Ramos (cell line): ENCODE measurements around the gene NSD1.
"Not testable (repeated sequence)": the region's sequence is repeated elsewhere in the genome, so short reads cannot be mapped to it uniquely, and the experiment has no call there.

Experiments
- in situ Hi-C: fragments of 300-500 bp; cut with MboI; formaldehyde crosslinking; loops from one replicate; pipeline ENCODE4 v1.14.3; 2022; ENCODE audit warnings: low sequenced_read_pairs; ENCODE audit not compliant: unreplicated experiment

Gene NSD1

GRCh38 chr5:177123789-177124485 is 9.6 kb upstream of the NSD1 start:
- in situ Hi-C loops: loop anchor here (25.0 kb wide), 1 partner anchor 1387 kb away; no protein-coding TSS in a partner anchor

- in situ Hi-C loops: loop anchor here (25.0 kb wide), 1 partner anchor 1387 kb away; no protein-coding TSS in a partner anchor
Measured at GRCh38 chr5:177124486-177124991, 9.0 kb upstream of the NSD1 start.

- in situ Hi-C loops: no loop called here
Measured at GRCh38 chr5:177126771-177127170, 6.8 kb upstream of the NSD1 start.

- in situ Hi-C loops: no loop called here
Measured at GRCh38 chr5:177128551-177128981, 5.0 kb upstream of the NSD1 start.

- in situ Hi-C loops: no loop called here
Measured at GRCh38 chr5:177130211-177131018, 3.2 kb upstream of the NSD1 start.

- in situ Hi-C loops: no loop called here
Measured at GRCh38 chr5:177131019-177131320, 2.6 kb upstream of the NSD1 start.

DNA sequence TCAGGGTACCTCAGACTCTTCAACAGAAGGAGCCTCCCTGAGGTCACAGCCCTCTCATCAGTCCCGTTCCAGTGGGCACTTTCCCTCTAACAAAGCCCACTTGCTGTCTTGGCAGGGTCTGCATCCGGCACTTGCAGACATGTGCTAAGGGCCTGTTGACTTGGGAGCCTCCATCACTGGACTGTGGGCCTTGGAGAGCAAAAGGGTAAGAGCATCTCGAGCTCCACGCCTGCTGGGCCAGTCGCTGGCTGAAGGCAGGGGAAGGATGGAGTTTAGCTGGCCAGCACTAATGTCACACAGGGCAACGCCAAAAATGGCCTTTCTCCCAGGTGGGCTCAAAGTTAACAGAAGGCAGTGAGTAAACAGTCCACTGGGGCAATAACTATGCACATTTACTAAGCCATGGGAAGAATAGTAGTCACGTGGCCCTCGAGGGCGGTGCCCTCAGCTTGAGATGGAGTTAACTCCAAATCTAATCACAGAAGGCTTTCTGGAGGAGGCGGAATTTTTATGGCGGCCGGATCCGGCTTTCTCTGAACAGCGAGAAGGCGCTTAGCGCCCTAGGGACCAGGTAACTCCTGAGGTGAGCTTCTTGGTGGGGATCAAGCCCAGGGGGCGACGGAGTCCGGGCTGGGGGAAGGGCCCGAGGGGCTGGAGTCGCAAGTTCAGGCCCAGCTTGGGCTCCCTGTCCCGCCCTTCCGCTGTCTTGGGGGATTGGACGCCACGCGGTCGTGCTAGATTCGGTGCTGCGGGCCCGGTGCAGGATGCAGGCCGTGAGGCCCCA is 2.0 kb upstream of the NSD1 start:
- in situ Hi-C loops: no loop called here

DNA sequence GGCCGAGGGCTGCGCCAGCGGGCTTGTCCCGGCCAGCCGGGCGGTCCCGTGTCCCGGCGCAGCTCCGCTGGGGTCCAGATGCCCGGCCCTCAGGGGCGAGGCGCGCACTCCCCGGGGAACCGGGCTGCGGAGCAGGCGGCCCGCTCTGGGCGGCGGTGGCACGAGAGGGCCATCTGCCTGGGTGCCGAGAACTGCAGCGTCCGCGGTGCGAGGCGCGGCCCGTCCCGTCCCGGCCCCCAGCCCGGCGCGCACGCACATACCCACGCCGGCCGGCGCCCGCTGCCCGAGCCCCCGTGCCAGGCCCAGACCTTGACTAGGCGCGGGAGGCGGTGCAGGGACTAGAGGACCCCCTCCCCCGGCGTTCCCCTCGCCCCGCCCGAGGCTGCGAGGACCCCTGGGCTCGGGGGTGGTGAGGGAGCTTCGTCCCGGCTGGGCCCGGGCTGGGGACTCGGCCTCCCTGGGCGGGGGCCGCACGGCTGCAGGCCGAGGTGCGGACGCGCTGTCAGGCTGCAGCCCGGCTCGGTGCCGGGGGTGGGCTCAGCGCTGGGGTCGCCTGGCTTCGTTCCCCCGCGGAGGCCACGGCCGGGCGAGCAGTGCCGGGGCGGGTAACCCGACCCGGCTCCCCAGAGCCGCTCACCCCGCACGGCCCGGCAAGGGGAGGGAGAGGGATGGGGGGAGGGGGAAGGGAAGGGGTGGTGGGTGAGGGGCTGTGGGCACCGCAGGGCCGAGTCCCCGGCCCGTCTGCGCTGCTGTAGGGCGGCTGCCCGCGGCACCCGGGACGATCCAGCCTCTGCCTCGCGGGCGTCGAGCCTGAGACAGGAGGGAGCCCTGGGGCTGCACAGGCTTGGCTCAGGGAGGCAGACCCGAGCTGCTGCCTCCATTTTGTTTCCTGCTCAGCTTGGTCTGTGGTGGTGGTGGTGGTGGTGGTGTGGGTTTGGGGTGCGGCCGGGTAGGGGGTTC is 1.2 kb upstream of the NSD1 start:
- in situ Hi-C loops: no loop called here

- in situ Hi-C loops: no loop called here
Measured at GRCh38 chr5:177133853-177134696, 502 bp downstream of the NSD1 start.

- in situ Hi-C loops: no loop called here
Measured at GRCh38 chr5:177134697-177135225, 1.2 kb downstream of the NSD1 start.

DNA sequence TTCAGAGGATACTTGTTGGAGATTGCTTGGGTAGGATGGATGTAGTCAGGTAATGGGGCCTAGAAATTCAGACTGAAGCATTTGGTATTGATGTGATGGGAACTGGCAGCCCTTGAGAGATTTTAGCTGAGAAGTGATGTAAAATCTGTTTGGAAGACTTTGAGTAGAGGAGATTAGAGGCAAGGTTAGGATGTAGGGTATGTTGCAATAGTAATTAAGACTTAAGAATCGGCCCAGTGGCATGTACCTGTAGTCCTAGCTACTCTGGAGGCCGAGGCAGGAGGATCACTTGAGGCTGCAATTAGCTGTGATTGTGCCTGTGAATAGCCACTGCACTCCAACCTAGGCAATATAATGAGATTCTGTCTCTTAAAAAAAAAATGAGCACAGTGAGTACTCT is 6.7 kb downstream of the NSD1 start:
- in situ Hi-C loops: no loop called here

DNA sequence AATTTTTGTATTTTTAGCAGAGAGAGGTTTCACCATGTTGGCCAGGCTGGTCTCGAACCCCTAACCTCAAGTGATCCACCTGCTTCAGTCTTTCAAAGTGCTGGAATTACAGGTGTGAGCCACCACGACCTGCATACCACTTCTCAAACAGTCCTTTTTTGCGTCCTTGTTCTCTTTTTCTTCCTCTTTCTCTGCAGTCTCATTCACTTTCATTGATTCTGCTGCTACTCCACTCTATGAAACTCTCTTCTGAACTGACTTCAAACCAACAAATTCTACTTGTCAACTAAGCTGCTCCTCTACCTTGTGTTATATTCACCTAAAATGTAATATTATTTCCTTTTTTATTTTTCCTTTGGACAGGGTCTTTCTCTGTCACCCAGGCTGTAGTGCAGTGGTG is 7.9 kb downstream of the NSD1 start:
- in situ Hi-C loops: no loop called here

GRCh38 chr5:177142098-177142611 is 8.6 kb downstream of the NSD1 start:
- in situ Hi-C loops: no loop called here

DNA sequence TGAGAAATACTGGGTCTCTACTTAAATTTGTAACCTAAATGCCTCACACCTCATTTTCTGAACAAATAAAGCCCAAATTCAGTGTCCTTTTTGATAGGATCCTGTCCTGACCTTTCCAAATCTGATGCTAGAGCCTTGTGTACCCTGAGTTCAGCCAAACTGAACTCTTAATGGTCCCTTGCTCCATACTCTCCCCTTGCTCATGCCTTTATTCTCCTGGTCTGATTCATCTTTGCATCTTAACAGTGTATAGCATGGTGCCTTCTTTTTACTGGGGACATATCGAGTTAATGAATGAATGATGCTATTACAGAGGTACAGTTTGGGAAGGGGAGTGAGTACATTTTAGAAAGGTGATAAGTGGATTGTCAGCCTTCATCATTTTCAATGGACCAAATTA is 9.2 kb downstream of the NSD1 start:
- in situ Hi-C loops: no loop called here

GRCh38 chr5:177146891-177147638 is 13.5 kb downstream of the NSD1 start:
- in situ Hi-C loops: no loop called here

DNA sequence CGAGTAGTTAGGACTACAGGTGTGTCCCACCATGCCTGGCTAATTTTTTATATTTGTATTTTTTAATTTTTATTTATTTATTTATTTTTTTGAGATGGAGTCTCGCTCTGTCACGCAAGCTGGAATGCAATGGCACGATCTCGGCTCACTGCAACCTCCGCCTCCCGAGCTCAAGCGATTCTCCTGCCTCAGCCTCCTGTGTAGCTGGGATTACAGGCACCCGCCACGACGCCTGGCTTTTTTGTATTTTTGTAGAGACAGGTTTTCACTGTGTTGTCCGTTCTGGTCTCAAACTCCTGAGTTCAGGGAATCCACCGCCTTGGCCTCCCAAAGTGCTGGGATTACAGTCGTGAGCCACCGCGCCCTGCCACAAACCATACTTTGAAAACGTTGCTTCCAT is 16.5 kb downstream of the NSD1 start:
- in situ Hi-C loops: not testable (repeated sequence)

DNA sequence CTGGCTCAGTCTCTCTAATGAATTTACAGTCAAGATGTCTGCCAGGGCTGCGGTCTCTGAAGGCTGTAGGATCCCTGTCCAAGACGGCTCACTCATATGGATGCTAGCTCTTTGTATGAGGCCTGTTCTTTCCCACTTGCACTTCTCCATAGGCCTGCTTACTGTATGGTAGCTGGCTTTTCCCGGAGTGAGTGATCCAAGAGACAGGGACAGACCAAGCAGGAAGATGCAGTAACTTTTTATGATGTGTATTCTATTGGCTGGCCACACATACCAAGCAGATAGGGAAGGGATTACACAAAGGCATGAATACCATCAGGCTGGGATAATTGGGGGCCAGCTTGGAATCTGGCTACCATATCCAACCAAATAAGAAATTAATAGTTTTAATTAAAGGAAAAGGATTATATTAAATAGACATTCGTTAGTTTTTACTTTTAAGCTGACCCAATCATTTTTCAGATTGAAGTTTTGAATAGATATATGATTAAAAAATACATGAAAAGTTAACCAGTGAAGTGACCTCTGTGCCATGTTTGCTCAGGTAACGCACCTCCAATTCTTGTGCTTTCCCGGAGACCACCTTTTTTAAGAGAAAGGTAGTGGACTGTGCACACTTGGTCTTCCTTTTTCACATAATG is 20.6 kb downstream of the NSD1 start:
- in situ Hi-C loops: no loop called here
